HepG2 (cell line): ENCODE measurements around the gene TPO.

ENCODE experiments used
- ATF2 ChIP-seq: sonication (generic); formaldehyde crosslinking; IDR thresholded peaks from 2 replicates; pipeline ENCODE4 v1.4.0; 2020; ENCODE audit warnings: missing genetic modification reagents
- EP300 ChIP-seq, 3 experiments: sonication (generic) in 1 of 3; formaldehyde crosslinking in 1 of 3; IDR thresholded peaks; 2 replicates each; pipeline versions ENCODE4 v1.5.1 to v1.6.1; 2011 to 2020; ENCODE audit warnings: low read depth in 2 of 3, low read length in 2 of 3, borderline replicate concordance in 1 of 3, improper control_type of control experiment in 1 of 3, mild to moderate bottlenecking in 1 of 3, missing genetic modification reagents in 1 of 3, moderate library complexity in 1 of 3
- HMGA1 ChIP-seq: sonication (generic); formaldehyde crosslinking; conservative IDR thresholded peaks from 2 replicates; pipeline ENCODE4 v1.4.0; 2020; ENCODE audit warnings: missing genetic modification reagents
- MBD4 ChIP-seq: IDR thresholded peaks from 2 replicates; pipeline ENCODE4 v1.6.1; 2012; ENCODE audit warnings: low read length, inconsistent platforms, borderline replicate concordance
- NR2C2 ChIP-seq: sonication (generic); formaldehyde crosslinking; IDR thresholded peaks from 2 replicates; pipeline ENCODE4 v1.4.0; 2020; ENCODE audit warnings: missing genetic modification reagents, mild to moderate bottlenecking, moderate library complexity, borderline replicate concordance
- REST ChIP-seq, 2 experiments: IDR thresholded peaks; 2 replicates each; pipeline ENCODE4 v1.6.1; 2011 to 2012; ENCODE audit warnings: low read length in 2 of 2, borderline replicate concordance in 1 of 2, low read depth in 1 of 2, mild to moderate bottlenecking in 1 of 2, moderate library complexity in 1 of 2
- SAFB2 ChIP-seq: sonication (generic); formaldehyde crosslinking; IDR thresholded peaks from 2 replicates; pipeline ENCODE4 v1.5.1; 2020; ENCODE audit warnings: missing genetic modification reagents, low read depth, mild to moderate bottlenecking, borderline replicate concordance
- YY1 ChIP-seq: IDR thresholded peaks from 2 replicates; pipeline ENCODE4 v1.6.1; 2011; ENCODE audit warnings: low read length, low read depth, moderate library complexity, mild to moderate bottlenecking; ENCODE audit not compliant: insufficient read depth, insufficient replicate concordance
- ZNF224 ChIP-seq: sonication (generic); formaldehyde crosslinking; IDR thresholded peaks from 2 replicates; pipeline ENCODE4 v1.5.0; 2020; ENCODE audit warnings: mild to moderate bottlenecking, missing genetic modification reagents
- ZNF282 ChIP-seq: fragments of 450-650 bp; IDR thresholded peaks from 2 replicates; pipeline ENCODE4 v1.6.1; 2018; ENCODE audit not compliant: partially characterized antibody
- ZNF34 ChIP-seq: sonication (generic); formaldehyde crosslinking; IDR thresholded peaks from 2 replicates; pipeline ENCODE4 v1.4.0; 2020; ENCODE audit warnings: mild to moderate bottlenecking, missing genetic modification reagents, borderline replicate concordance
- TF ChIP-seq, protein P1 (sequence below): sonication (generic); formaldehyde crosslinking; IDR thresholded peaks from 2 replicates; pipeline ENCODE4 v1.5.0; 2020; ENCODE audit warnings: mild to moderate bottlenecking, missing genetic modification reagents, moderate library complexity
- TF ChIP-seq, protein P2 (sequence below): IDR thresholded peaks from 2 replicates; pipeline ENCODE4 v1.6.1; 2012; ENCODE audit warnings: inconsistent platforms
- TF ChIP-seq, protein P3 (sequence below): conservative IDR thresholded peaks from 2 replicates; pipeline ENCODE4 v1.6.1; 2018; ENCODE audit warnings: missing genetic modification reagents

DNA sequence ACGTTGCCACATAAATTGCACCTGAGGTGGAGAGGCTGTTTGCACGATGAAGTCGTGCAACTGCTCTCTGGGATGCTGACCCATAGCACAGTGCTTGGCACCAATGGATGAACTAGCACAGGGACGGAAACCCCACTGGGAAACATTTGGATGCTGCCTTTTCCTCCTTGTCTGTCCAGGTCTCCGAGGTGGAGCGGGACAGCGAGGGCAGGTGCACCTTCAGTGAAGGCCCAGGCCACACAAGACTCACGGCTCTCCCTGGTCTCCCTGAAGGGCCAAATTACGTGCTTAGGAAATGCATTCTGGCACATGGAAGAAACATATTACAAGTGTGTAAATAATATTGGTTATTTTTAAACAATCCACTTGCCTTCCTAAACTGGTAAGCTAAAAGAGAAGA, 70.3 kb downstream of the TPO start:
- TF ChIP-seq, protein P1, sequence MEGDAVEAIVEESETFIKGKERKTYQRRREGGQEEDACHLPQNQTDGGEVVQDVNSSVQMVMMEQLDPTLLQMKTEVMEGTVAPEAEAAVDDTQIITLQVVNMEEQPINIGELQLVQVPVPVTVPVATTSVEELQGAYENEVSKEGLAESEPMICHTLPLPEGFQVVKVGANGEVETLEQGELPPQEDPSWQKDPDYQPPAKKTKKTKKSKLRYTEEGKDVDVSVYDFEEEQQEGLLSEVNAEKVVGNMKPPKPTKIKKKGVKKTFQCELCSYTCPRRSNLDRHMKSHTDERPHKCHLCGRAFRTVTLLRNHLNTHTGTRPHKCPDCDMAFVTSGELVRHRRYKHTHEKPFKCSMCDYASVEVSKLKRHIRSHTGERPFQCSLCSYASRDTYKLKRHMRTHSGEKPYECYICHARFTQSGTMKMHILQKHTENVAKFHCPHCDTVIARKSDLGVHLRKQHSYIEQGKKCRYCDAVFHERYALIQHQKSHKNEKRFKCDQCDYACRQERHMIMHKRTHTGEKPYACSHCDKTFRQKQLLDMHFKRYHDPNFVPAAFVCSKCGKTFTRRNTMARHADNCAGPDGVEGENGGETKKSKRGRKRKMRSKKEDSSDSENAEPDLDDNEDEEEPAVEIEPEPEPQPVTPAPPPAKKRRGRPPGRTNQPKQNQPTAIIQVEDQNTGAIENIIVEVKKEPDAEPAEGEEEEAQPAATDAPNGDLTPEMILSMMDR (CRISPR knock-in tag) = no peak
- TF ChIP-seq SAFB2 (no peak), ZNF224 (CRISPR knock-in tag) (no peak), ZNF282 (no peak), ZNF34 (no peak), REST (IDR thresholded peaks at IDR 0.05; ENCODE audit: borderline replicate concordance in 1 of 2, low read depth in 1 of 2, low read length in 2 of 2) (no peak), EP300 (IDR thresholded peaks at IDR 0.05; ENCODE audit: low read depth in 2 of 2, low read length in 2 of 2) (no peak), EP300 (CRISPR knock-in tag; IDR thresholded peaks at IDR 0.05; ENCODE audit: borderline replicate concordance) (no peak), NR2C2 (CRISPR knock-in tag) (no peak), MBD4 (no peak), ATF2 (CRISPR knock-in tag) (no peak), YY1 (no peak), HMGA1 (no peak)
- TF ChIP-seq, protein P2, sequence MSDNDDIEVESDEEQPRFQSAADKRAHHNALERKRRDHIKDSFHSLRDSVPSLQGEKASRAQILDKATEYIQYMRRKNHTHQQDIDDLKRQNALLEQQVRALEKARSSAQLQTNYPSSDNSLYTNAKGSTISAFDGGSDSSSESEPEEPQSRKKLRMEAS = no peak
- TF ChIP-seq, protein P3, sequence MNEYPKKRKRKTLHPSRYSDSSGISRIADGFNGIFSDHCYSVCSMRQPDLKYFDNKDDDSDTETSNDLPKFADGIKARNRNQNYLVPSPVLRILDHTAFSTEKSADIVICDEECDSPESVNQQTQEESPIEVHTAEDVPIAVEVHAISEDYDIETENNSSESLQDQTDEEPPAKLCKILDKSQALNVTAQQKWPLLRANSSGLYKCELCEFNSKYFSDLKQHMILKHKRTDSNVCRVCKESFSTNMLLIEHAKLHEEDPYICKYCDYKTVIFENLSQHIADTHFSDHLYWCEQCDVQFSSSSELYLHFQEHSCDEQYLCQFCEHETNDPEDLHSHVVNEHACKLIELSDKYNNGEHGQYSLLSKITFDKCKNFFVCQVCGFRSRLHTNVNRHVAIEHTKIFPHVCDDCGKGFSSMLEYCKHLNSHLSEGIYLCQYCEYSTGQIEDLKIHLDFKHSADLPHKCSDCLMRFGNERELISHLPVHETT (CRISPR knock-in tag) = no peak
